HEK293T (cell line): ENCODE data around the gene CNOT2.

Experiments
- ARNT ChIP-seq: fragments of 450-650 bp; IDR thresholded peaks from 2 replicates; pipeline ENCODE4 v1.6.1; 2017; ENCODE audit warnings: mild to moderate bottlenecking
- BHLHE40 ChIP-seq: fragments of 450-650 bp; IDR thresholded peaks from 2 replicates; pipeline ENCODE4 v1.6.1; 2016; ENCODE audit warnings: mild to moderate bottlenecking, moderate library complexity, borderline replicate concordance
- ELF4 ChIP-seq: fragments of 450-650 bp; IDR thresholded peaks from 2 replicates; pipeline ENCODE4 v1.6.1; 2017; ENCODE audit warnings: antibody characterized with exemption
- FOXA1 ChIP-seq: fragments of 450-650 bp; IDR thresholded peaks from 2 replicates; pipeline ENCODE4 v1.6.1; 2016; ENCODE audit warnings: mild to moderate bottlenecking
- FOXK2 ChIP-seq: fragments of 450-650 bp; IDR thresholded peaks from 2 replicates; pipeline ENCODE4 v1.6.1; 2016; ENCODE audit warnings: mild to moderate bottlenecking
- FOXM1 ChIP-seq: fragments of 450-650 bp; IDR thresholded peaks from 2 replicates; pipeline ENCODE4 v1.6.1; 2017; ENCODE audit warnings: mild to moderate bottlenecking, borderline replicate concordance
- HDGF ChIP-seq: fragments of 450-650 bp; IDR thresholded peaks from 2 replicates; pipeline ENCODE4 v1.6.1; 2017; ENCODE audit warnings: antibody characterized with exemption, borderline replicate concordance
- LEF1 ChIP-seq: fragments of 450-650 bp; IDR thresholded peaks from 2 replicates; pipeline ENCODE4 v1.6.1; 2017; ENCODE audit warnings: mild to moderate bottlenecking, borderline replicate concordance
- NFRKB ChIP-seq: fragments of 450-650 bp; IDR thresholded peaks from 2 replicates; pipeline ENCODE4 v1.6.1; 2016; ENCODE audit warnings: mild to moderate bottlenecking, moderate library complexity
- SP1 ChIP-seq: fragments of 450-650 bp; IDR thresholded peaks from 2 replicates; pipeline ENCODE4 v1.6.1; 2017
- SUZ12 ChIP-seq: fragments of 450-650 bp; IDR thresholded peaks from 2 replicates; pipeline ENCODE4 v1.6.1; 2016; ENCODE audit warnings: mild to moderate bottlenecking
- TARDBP ChIP-seq: fragments of 450-650 bp; IDR thresholded peaks from 2 replicates; pipeline ENCODE4 v1.6.1; 2016
- ZNF384 ChIP-seq: fragments of 450-650 bp; IDR thresholded peaks from 2 replicates; pipeline ENCODE4 v1.6.1; 2016
- TF ChIP-seq, protein P1 (sequence below): fragments of 450-650 bp; IDR thresholded peaks from 2 replicates; pipeline ENCODE4 v1.6.1; 2016

DNA sequence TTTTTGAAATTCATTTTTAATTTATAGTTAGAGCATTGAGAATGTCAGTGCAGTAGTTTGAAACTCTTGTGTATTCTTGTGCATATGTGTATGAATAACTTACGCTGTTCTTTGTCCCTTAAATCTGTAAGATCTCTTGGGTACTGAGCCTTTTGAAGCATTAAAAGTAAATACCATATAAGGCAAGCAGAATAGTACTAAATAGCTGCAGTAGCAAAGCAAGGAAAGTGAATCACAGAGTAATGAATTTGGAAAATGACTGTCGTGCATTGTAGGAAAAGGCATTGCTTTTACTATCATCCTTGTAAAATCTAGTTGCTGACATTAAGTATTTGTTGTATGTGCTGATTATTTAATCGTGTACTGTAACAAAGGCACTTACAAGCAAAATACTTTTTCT lies 12.1 kb downstream of the CNOT2 start:
- TF ChIP-seq FOXK2 (no peak), NFRKB (no peak), BHLHE40 (no peak), ARNT (no peak), FOXM1 (no peak), SUZ12 (no peak), HDGF (no peak), SP1 (no peak), ZNF384 (no peak), TARDBP (no peak), FOXA1 (no peak), ELF4 (no peak), LEF1 (no peak)
- TF ChIP-seq, protein P1, sequence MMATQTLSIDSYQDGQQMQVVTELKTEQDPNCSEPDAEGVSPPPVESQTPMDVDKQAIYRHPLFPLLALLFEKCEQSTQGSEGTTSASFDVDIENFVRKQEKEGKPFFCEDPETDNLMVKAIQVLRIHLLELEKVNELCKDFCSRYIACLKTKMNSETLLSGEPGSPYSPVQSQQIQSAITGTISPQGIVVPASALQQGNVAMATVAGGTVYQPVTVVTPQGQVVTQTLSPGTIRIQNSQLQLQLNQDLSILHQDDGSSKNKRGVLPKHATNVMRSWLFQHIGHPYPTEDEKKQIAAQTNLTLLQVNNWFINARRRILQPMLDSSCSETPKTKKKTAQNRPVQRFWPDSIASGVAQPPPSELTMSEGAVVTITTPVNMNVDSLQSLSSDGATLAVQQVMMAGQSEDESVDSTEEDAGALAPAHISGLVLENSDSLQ, result no peak
